SK-N-SH treated with all-trans-retinoic acid at 6 μM for 48 hours (cell line): Measurements from ENCODE around the gene TNFRSF1A.

Experiments
- ATAC-seq: fragments of 200-7000 bp; cut with Tn5 transposase; 3 replicates; pipeline ENCODE4 v1.9.1; 2020; ENCODE audit warnings: mild to moderate bottlenecking, moderate library complexity
- ARNTL ChIP-seq: fragments of 450-650 bp; formaldehyde crosslinking; IDR thresholded peaks from 2 replicates; pipeline ENCODE4 v1.5.0; 2020; ENCODE audit warnings: low read depth, mild to moderate bottlenecking, moderate library complexity, borderline replicate concordance
- BACH2 ChIP-seq: fragments of 250-450 bp; sonication (Bioruptor Pico); IDR thresholded peaks from 2 replicates; pipeline ENCODE4 v1.9.0; 2021; ENCODE audit warnings: mild to moderate bottlenecking, borderline replicate concordance
- CSDC2 ChIP-seq: fragments of 250-450 bp; sonication (Bioruptor Pico); IDR thresholded peaks from 2 replicates; pipeline ENCODE4 v1.5.0; 2020; ENCODE audit warnings: mild to moderate bottlenecking, moderate library complexity
- CSRNP3 ChIP-seq: fragments of 250-450 bp; sonication (Bioruptor Pico); IDR thresholded peaks from 2 replicates; pipeline ENCODE4 v1.5.1; 2021; ENCODE audit warnings: mild to moderate bottlenecking, moderate library complexity
- ESRRG ChIP-seq: fragments of 250-450 bp; sonication (Bioruptor Pico); IDR thresholded peaks from 2 replicates; pipeline ENCODE4 v1.6.1; 2021; ENCODE audit warnings: mild to moderate bottlenecking
- GLIS3 ChIP-seq: fragments of 250-450 bp; sonication (Bioruptor Pico); IDR thresholded peaks from 2 replicates; pipeline ENCODE4 v1.5.0; 2020; ENCODE audit warnings: mild to moderate bottlenecking, moderate library complexity
- ISL1 ChIP-seq: fragments of 250-450 bp; sonication (Bioruptor Pico); IDR thresholded peaks from 2 replicates; pipeline ENCODE4 v2.1.2; 2022; ENCODE audit warnings: mild to moderate bottlenecking, moderate library complexity
- OSR1 ChIP-seq: fragments of 250-450 bp; sonication (Bioruptor Pico); IDR thresholded peaks from 2 replicates; pipeline ENCODE4 v1.8.0; 2022; ENCODE audit warnings: moderate library complexity, mild to moderate bottlenecking, inconsistent platforms
- PPARA ChIP-seq: fragments of 250-450 bp; sonication (Bioruptor Pico); IDR thresholded peaks from 2 replicates; pipeline ENCODE4 v1.5.0; 2020; ENCODE audit warnings: mild to moderate bottlenecking, borderline replicate concordance
- RARB ChIP-seq: fragments of 250-450 bp; sonication (Bioruptor Pico); IDR thresholded peaks from 2 replicates; pipeline ENCODE4 v1.8.0; 2021; ENCODE audit warnings: mild to moderate bottlenecking, moderate library complexity
- SNAI2 ChIP-seq: fragments of 250-450 bp; sonication (Bioruptor Pico); IDR thresholded peaks from 2 replicates; pipeline ENCODE4 v1.5.0; 2020; ENCODE audit warnings: mild to moderate bottlenecking, moderate library complexity
- TSHZ2 ChIP-seq: fragments of 250-450 bp; sonication (Bioruptor Pico); IDR thresholded peaks from 2 replicates; pipeline ENCODE4 v1.5.0; 2020; ENCODE audit warnings: mild to moderate bottlenecking, moderate library complexity
- ZC3H10 ChIP-seq: fragments of 250-450 bp; sonication (Bioruptor Pico); IDR thresholded peaks from 2 replicates; pipeline ENCODE4 v1.5.1; 2021; ENCODE audit warnings: mild to moderate bottlenecking, moderate library complexity
- ZFP3 ChIP-seq: fragments of 250-450 bp; sonication (Bioruptor Pico); IDR thresholded peaks from 2 replicates; pipeline ENCODE4 v1.5.0; 2020; ENCODE audit warnings: mild to moderate bottlenecking, moderate library complexity
- ZFP30 ChIP-seq: fragments of 450-650 bp; formaldehyde crosslinking; IDR thresholded peaks from 2 replicates; pipeline ENCODE4 v1.5.0; 2022; ENCODE audit warnings: mild to moderate bottlenecking, moderate library complexity
- ZNF565 ChIP-seq: fragments of 450-650 bp; formaldehyde crosslinking; conservative IDR thresholded peaks from 2 replicates; pipeline ENCODE4 v1.5.0; 2020; ENCODE audit warnings: low read depth, mild to moderate bottlenecking, moderate library complexity
- ZNF70 ChIP-seq: fragments of 450-650 bp; formaldehyde crosslinking; IDR thresholded peaks from 2 replicates; pipeline ENCODE4 v1.5.0; 2020; ENCODE audit warnings: mild to moderate bottlenecking, moderate library complexity
- ZNF8 ChIP-seq: fragments of 450-650 bp; formaldehyde crosslinking; IDR thresholded peaks from 2 replicates; pipeline ENCODE4 v1.5.0; 2020; ENCODE audit warnings: mild to moderate bottlenecking, moderate library complexity

Gene TNFRSF1A

GRCh38 chr12:6383572-6384498 is 42.0 kb upstream of the TNFRSF1A start, which contains the start of gene LTBR:
Gene LTBR (plus strand): TSS chr12:6384162. CDS start chr12:6384359, 197 bp downstream.
- TF ChIP-seq ZC3H10 (CRISPR knock-in tag) (no peak), ZNF70 (CRISPR knock-in tag) (no peak)
- no peak for ATAC-seq

GRCh38 chr12:6382982-6383381 is 41.1 kb upstream of the TNFRSF1A start:
- TF ChIP-seq ZC3H10 (CRISPR knock-in tag) = no peak
- ATAC-seq = no peak

GRCh38 chr12:6382371-6382770 is 40.5 kb upstream of the TNFRSF1A start:
- TF ChIP-seq ARNTL (CRISPR knock-in tag) = no peak
- TF ChIP-seq CSRNP3 (CRISPR knock-in tag) = no peak
- no peak for TF ChIP-seq ZNF8
- TF ChIP-seq BACH2 (CRISPR knock-in tag) = no peak
- no peak for TF ChIP-seq ZNF565 (CRISPR knock-in tag)
- TF ChIP-seq CSDC2 = no peak
- no peak for ATAC-seq

GRCh38 chr12:6380141-6381121 is 38.6 kb upstream of the TNFRSF1A start:
- TF ChIP-seq ZC3H10 (CRISPR knock-in tag) (no peak), OSR1 (no peak), ARNTL (CRISPR knock-in tag) (no peak), ISL1 (no peak), GLIS3 (CRISPR knock-in tag) (no peak), ZFP3 (CRISPR knock-in tag) (no peak)
- no peak for ATAC-seq

- TF ChIP-seq GLIS3 (CRISPR knock-in tag) (no peak), ZFP3 (CRISPR knock-in tag) (no peak), RARB (CRISPR knock-in tag) (no peak), SNAI2 (no peak), ZNF70 (CRISPR knock-in tag) (no peak), OSR1 (no peak), PPARA (CRISPR knock-in tag) (no peak), ZFP30 (CRISPR knock-in tag) (no peak)
- no peak for ATAC-seq
These were observed 37.0 kb upstream of the TNFRSF1A start for GRCh38 chr12:6378709-6379472.

GRCh38 chr12:6377667-6377994 is 35.8 kb upstream of the TNFRSF1A start:
- no peak for TF ChIP-seq GLIS3 (CRISPR knock-in tag)
- TF ChIP-seq ESRRG (CRISPR knock-in tag) = no peak
- no peak for TF ChIP-seq ZNF565 (CRISPR knock-in tag)
- no peak for TF ChIP-seq OSR1
- TF ChIP-seq TSHZ2 = no peak
- ATAC-seq = no peak; the same call in 2 of the 3 replicates
